ENCODE results near the gene ATP1A4. TPM values are rescaled to one million over a fixed set of nuclear protein-coding genes. Genes with fewer than 3 reads are reported as not detected.

Gene ATP1A4
- total RNA-seq, 1 donor from 2014 or later = not detected

- DNase-seq = no peak
- Mint-ChIP-seq H3K9me3 (ENCODE audit: unreplicated experiment) (no peaks in the 10 kb centered on the region), H3K4me3 (ENCODE audit: unreplicated experiment) (no peak overlapping the region), H3K4me1 (ENCODE audit: low read depth, unreplicated experiment) (no peaks in the 10 kb centered on the region), H3K27ac (ENCODE audit: unreplicated experiment) (no peak overlapping the region), H3K36me3 (ENCODE audit: unreplicated experiment) (no peaks in the 10 kb centered on the region), H3K27me3 (ENCODE audit: unreplicated experiment) (peaks cover 2% of the 10 kb centered on the region)
- no peak for TF ChIP-seq CTCF (IDR thresholded peaks at IDR 0.05; ENCODE audit: partially characterized antibody, unreplicated experiment)
Observed at GRCh38 chr1:160149233-160149632, 2.2 kb upstream of the ATP1A4 start.

GRCh38 chr1:160149716-160150115 lies 1.7 kb upstream of the ATP1A4 start:
- Mint-ChIP-seq H3K27me3 (ENCODE audit: unreplicated experiment) (peaks cover 2% of the 10 kb centered on the region), H3K36me3 (ENCODE audit: unreplicated experiment) (no peaks in the 10 kb centered on the region), H3K9me3 (ENCODE audit: unreplicated experiment) (no peaks in the 10 kb centered on the region), H3K4me3 (ENCODE audit: unreplicated experiment) (no peak overlapping the region), H3K4me1 (ENCODE audit: low read depth, unreplicated experiment) (no peaks in the 10 kb centered on the region), H3K27ac (ENCODE audit: unreplicated experiment) (no peak overlapping the region)
- TF ChIP-seq CTCF (IDR thresholded peaks at IDR 0.05; ENCODE audit: partially characterized antibody, unreplicated experiment) = no peak
- DNase-seq = no peak

DNA sequence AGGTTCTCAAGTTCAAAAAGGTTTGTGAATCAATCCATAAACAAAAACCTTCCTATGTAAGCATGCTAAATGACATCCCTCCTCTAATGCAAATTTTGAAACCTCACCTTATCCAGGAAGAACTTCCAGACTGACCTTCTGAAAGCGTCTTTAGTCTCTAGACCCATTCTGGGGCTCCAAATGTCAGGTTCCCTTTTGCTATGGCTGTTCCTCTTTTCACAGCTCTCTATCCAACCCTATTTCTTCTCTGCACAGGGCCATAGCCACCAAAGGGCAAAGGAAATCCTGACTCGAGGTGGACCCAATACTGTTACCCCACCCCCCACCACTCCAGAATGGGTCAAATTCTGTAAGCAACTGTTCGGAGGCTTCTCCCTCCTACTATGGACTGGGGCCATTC lies 3.4 kb downstream of the ATP1A4 start:
- no peaks in the 10 kb centered on the region for H3K36me3 Mint-ChIP-seq (ENCODE audit: unreplicated experiment)
- no peak for DNase-seq
- no peaks in the 10 kb centered on the region for H3K4me1 Mint-ChIP-seq (ENCODE audit: low read depth, unreplicated experiment)
- no peaks in the 10 kb centered on the region for H3K27me3 Mint-ChIP-seq (ENCODE audit: unreplicated experiment)
- H3K4me3 Mint-ChIP-seq (ENCODE audit: unreplicated experiment) = no peak overlapping the region
- no peak overlapping the region for H3K27ac Mint-ChIP-seq (ENCODE audit: unreplicated experiment)
- TF ChIP-seq CTCF (IDR thresholded peaks at IDR 0.05; ENCODE audit: partially characterized antibody, unreplicated experiment) = no peak
- H3K9me3 Mint-ChIP-seq (ENCODE audit: unreplicated experiment) = peaks cover 2% of the 10 kb centered on the region

GRCh38 chr1:160156361-160156760 lies 5.0 kb downstream of the ATP1A4 start:
- TF ChIP-seq CTCF (IDR thresholded peaks at IDR 0.05; ENCODE audit: partially characterized antibody, unreplicated experiment) = no peak
- Mint-ChIP-seq H3K36me3 (ENCODE audit: unreplicated experiment) (no peaks in the 10 kb centered on the region), H3K27me3 (ENCODE audit: unreplicated experiment) (no peaks in the 10 kb centered on the region), H3K9me3 (ENCODE audit: unreplicated experiment) (peaks cover 2% of the 10 kb centered on the region), H3K27ac (ENCODE audit: unreplicated experiment) (no peak overlapping the region), H3K4me3 (ENCODE audit: unreplicated experiment) (no peak overlapping the region), H3K4me1 (ENCODE audit: low read depth, unreplicated experiment) (no peaks in the 10 kb centered on the region)
- DNase-seq = no peak

GRCh38 chr1:160157174-160157573 lies 5.8 kb downstream of the ATP1A4 start:
- H3K27me3 Mint-ChIP-seq (ENCODE audit: unreplicated experiment) = no peaks in the 10 kb centered on the region
- peaks cover 2% of the 10 kb centered on the region for H3K9me3 Mint-ChIP-seq (ENCODE audit: unreplicated experiment)
- TF ChIP-seq CTCF (IDR thresholded peaks at IDR 0.05; ENCODE audit: partially characterized antibody, unreplicated experiment) = no peak
- H3K4me3 Mint-ChIP-seq (ENCODE audit: unreplicated experiment) = no peak overlapping the region
- H3K36me3 Mint-ChIP-seq (ENCODE audit: unreplicated experiment) = no peaks in the 10 kb centered on the region
- no peak overlapping the region for H3K27ac Mint-ChIP-seq (ENCODE audit: unreplicated experiment)
- no peak for DNase-seq
- H3K4me1 Mint-ChIP-seq (ENCODE audit: low read depth, unreplicated experiment) = no peaks in the 10 kb centered on the region
